ENCODE data around the gene DCLK2.

Gene DCLK2

GRCh38 chr4:150114641-150115040, 36.4 kb downstream of the DCLK2 start:
- DNase-seq (ENCODE audit: low read depth) = no peak
- no peak overlapping the region for H3K4me3 ChIP-seq (ENCODE audit: low read depth, low read length)
- TF ChIP-seq MAX (IDR thresholded peaks at IDR 0.05; ENCODE audit: low read depth, low read length) (no peak), POLR2A (IDR thresholded peaks at IDR 0.05; ENCODE audit: extremely low read depth, insufficient read length) (no peak), MYC (IDR thresholded peaks at IDR 0.05; ENCODE audit: low read depth, low read length) (no peak)
- TF ChIP-seq, protein P1, sequence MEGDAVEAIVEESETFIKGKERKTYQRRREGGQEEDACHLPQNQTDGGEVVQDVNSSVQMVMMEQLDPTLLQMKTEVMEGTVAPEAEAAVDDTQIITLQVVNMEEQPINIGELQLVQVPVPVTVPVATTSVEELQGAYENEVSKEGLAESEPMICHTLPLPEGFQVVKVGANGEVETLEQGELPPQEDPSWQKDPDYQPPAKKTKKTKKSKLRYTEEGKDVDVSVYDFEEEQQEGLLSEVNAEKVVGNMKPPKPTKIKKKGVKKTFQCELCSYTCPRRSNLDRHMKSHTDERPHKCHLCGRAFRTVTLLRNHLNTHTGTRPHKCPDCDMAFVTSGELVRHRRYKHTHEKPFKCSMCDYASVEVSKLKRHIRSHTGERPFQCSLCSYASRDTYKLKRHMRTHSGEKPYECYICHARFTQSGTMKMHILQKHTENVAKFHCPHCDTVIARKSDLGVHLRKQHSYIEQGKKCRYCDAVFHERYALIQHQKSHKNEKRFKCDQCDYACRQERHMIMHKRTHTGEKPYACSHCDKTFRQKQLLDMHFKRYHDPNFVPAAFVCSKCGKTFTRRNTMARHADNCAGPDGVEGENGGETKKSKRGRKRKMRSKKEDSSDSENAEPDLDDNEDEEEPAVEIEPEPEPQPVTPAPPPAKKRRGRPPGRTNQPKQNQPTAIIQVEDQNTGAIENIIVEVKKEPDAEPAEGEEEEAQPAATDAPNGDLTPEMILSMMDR (IDR thresholded peaks at IDR 0.05; ENCODE audit: low read depth, low read length) = no peak

GRCh38 chr4:150115851-150116250, 37.6 kb downstream of the DCLK2 start:
- no peak overlapping the region for H3K4me3 ChIP-seq (ENCODE audit: low read depth, low read length)
- no peak for DNase-seq (ENCODE audit: low read depth)
- TF ChIP-seq, protein P1 (IDR thresholded peaks at IDR 0.05; ENCODE audit: low read depth, low read length) = no peak
- TF ChIP-seq POLR2A (IDR thresholded peaks at IDR 0.05; ENCODE audit: extremely low read depth, insufficient read length) (no peak), MYC (IDR thresholded peaks at IDR 0.05; ENCODE audit: low read depth, low read length) (no peak), MAX (IDR thresholded peaks at IDR 0.05; ENCODE audit: low read depth, low read length) (no peak)

DNA sequence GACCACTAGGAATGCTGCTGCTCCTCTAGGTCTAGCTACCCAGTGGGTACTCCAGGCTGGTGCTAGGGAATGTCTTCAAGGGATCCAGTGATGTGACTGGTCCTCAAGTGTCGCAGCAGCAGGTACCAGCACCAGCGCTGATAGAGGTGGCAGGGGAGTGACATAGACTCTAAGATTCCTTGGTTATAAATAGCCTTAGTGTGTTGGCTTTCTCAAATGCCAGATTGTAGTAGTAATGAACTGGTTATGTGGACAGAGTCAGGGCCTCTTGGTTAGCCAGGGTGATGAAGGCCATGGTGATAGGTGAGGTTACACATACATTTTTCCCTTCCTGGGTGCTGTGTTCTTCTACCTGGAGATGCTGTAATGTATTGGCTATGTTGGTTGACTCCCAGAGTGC, 38.3 kb downstream of the DCLK2 start:
- no peak overlapping the region for H3K4me3 ChIP-seq (ENCODE audit: low read depth, low read length)
- DNase-seq (ENCODE audit: low read depth) = no peak
- TF ChIP-seq, protein P1 (IDR thresholded peaks at IDR 0.05; ENCODE audit: low read depth, low read length) = no peak
- TF ChIP-seq POLR2A (IDR thresholded peaks at IDR 0.05; ENCODE audit: extremely low read depth, insufficient read length) = no peak
- TF ChIP-seq MAX (IDR thresholded peaks at IDR 0.05; ENCODE audit: low read depth, low read length) = no peak
- no peak for TF ChIP-seq MYC (IDR thresholded peaks at IDR 0.05; ENCODE audit: low read depth, low read length)

DNA sequence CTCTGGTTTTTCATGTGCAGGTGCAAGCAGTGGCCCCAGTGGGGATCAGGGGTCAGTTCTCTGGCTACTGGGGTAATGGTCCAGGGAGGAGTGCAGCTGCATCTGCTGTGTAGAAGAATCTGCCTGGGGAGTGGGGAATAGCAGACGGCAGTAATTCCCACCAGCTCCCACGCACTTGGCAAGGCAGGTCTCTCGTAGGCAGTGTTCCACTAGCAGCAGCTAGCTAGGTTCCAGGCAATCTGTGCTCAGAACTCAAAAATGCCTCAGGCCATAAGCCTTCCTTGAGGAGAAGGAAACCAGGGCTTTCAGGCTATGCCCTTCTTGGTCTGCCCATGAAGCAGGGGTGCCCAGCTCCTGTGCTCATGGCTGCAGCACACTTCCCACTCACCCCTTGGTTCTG, 38.8 kb downstream of the DCLK2 start:
- TF ChIP-seq POLR2A (IDR thresholded peaks at IDR 0.05; ENCODE audit: extremely low read depth, insufficient read length) (no peak), MAX (IDR thresholded peaks at IDR 0.05; ENCODE audit: low read depth, low read length) (no peak), MYC (IDR thresholded peaks at IDR 0.05; ENCODE audit: low read depth, low read length) (no peak)
- TF ChIP-seq, protein P1 (IDR thresholded peaks at IDR 0.05; ENCODE audit: low read depth, low read length) = no peak

DNA sequence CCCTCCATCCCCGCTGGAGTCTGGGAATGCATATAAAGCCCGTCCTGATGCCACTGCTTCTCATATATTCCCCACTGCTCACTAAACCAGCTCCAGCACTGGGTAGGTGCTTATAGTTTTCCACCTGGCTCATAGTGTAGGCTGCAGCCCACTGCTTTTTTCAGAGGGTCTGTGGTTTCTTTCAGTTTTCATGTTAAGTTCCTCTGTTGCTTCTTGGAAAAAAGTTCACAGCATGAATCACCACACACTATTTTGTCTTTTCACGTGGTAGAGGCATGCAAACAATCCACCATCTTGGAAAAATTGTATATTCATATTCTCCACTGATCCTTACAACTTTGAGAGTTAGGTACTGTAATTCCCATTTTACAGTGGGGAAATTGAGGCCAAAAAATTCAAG, 39.4 kb downstream of the DCLK2 start:
- no peak overlapping the region for H3K4me3 ChIP-seq (ENCODE audit: low read depth, low read length)
- DNase-seq (ENCODE audit: low read depth) = no peak
- TF ChIP-seq, protein P1 (IDR thresholded peaks at IDR 0.05; ENCODE audit: low read depth, low read length) = no peak
- TF ChIP-seq POLR2A (IDR thresholded peaks at IDR 0.05; ENCODE audit: extremely low read depth, insufficient read length) (no peak), MYC (IDR thresholded peaks at IDR 0.05; ENCODE audit: low read depth, low read length) (no peak), MAX (IDR thresholded peaks at IDR 0.05; ENCODE audit: low read depth, low read length) (no peak)

More for the DNA sequence above, 38.8 kb downstream of the DCLK2 start:
- DNase-seq (ENCODE audit: low read depth) = no peak
- H3K4me3 ChIP-seq (ENCODE audit: low read depth, low read length) = no peak overlapping the region

- DNase-seq (ENCODE audit: low read depth) = no peak
- no peak overlapping the region for H3K4me3 ChIP-seq (ENCODE audit: low read depth, low read length)
- TF ChIP-seq MYC (IDR thresholded peaks at IDR 0.05; ENCODE audit: low read depth, low read length) (no peak), MAX (IDR thresholded peaks at IDR 0.05; ENCODE audit: low read depth, low read length) (no peak), POLR2A (IDR thresholded peaks at IDR 0.05; ENCODE audit: extremely low read depth, insufficient read length) (no peak)
- TF ChIP-seq, protein P1 (IDR thresholded peaks at IDR 0.05; ENCODE audit: low read depth, low read length) = no peak
Observed at GRCh38 chr4:150119492-150119891, 41.2 kb downstream of the DCLK2 start.
